Rectal smooth muscle tissue (tissue), 1 donor: Measurements from ENCODE around the gene BBX.
A peak's percentile ranks its signal among the peaks of the same experiment; 100 is the strongest.

ENCODE experiments used
- H3K27ac ChIP-seq: one replicate; pipeline ENCODE4 v1.7.0; 2013; ENCODE audit warnings: low read depth, low read length, inconsistent platforms
- H3K27me3 ChIP-seq: one replicate; pipeline ENCODE4 v1.7.0; 2013; ENCODE audit warnings: low read length; ENCODE audit not compliant: control insufficient read depth, insufficient read depth
- H3K36me3 ChIP-seq: one replicate; pipeline ENCODE4 v1.7.0; 2013; ENCODE audit warnings: low read length; ENCODE audit not compliant: control insufficient read depth, insufficient read depth
- H3K4me1 ChIP-seq: one replicate; pipeline ENCODE4 v1.7.0; 2013; ENCODE audit warnings: low read length; ENCODE audit not compliant: control insufficient read depth, insufficient read depth
- H3K4me3 ChIP-seq: one replicate; pipeline ENCODE4 v1.7.0; 2013; ENCODE audit warnings: low read length
- H3K9ac ChIP-seq: one replicate; pipeline ENCODE4 v1.7.0; 2013; ENCODE audit warnings: low read length

Gene BBX

GRCh38 chr3:107588217-107588616, 65.5 kb downstream of the BBX start:
- no peaks in the 10 kb centered on the region for H3K4me1 ChIP-seq
- H3K27me3 ChIP-seq: no peaks in the 10 kb centered on the region
- no peak overlapping the region for H3K4me3 ChIP-seq
- no peak overlapping the region for H3K27ac ChIP-seq
- no peaks in the 10 kb centered on the region for H3K36me3 ChIP-seq
- H3K9ac ChIP-seq: no peak overlapping the region

DNA sequence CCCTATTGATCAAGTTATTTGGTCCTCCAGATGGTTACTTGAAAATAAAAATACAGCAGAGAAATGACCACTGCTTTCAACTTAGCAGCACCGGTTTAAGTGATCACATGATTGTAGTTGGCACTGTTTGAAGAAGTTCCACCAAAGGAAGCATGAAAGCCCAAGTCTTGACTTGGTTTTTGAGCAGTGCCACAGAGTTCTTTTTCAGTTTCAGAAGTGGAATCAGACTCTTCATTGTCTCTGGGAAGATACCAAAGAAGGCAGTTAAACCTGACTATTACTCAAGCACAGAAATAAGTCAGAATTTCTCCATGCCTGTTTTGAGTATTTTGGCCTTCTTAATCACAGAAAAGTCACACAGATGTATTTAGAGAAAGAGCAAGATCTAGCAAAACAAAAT, 66.7 kb downstream of the BBX start:
- Histone ChIP-seq H3K4me3 (no peak overlapping the region), H3K27me3 (no peaks in the 10 kb centered on the region), H3K36me3 (no peaks in the 10 kb centered on the region), H3K27ac (no peak overlapping the region), H3K4me1 (no peaks in the 10 kb centered on the region), H3K9ac (no peak overlapping the region)

DNA sequence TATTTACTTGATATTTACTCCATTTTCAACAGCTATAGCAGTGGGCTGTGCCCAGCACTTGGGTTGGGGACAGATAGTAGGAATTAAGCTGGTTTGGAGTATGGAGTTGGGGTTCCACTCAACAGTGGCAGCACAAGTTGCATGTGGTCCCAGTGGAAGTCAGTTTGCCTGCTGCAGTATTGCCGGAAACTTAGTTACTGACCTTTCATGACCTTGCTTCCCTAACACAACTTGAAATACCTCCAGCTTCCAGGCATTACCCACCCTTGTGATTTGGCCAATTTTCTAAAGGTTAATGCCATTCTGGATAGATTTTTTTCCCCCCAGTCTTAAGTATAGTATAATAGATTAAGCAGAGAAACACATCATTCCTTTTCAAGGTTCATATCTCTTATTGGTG, 68.0 kb downstream of the BBX start:
- Histone ChIP-seq H3K9ac (no peak overlapping the region), H3K4me3 (no peak overlapping the region), H3K27ac (no peak overlapping the region), H3K4me1 (no peaks in the 10 kb centered on the region), H3K27me3 (no peaks in the 10 kb centered on the region), H3K36me3 (no peaks in the 10 kb centered on the region)

GRCh38 chr3:107592073-107592472, 69.3 kb downstream of the BBX start:
- H3K4me3 ChIP-seq: no peak overlapping the region
- H3K4me1 ChIP-seq: no peaks in the 10 kb centered on the region

GRCh38 chr3:107594870-107595269, 72.1 kb downstream of the BBX start:
- no peak overlapping the region for H3K4me3 ChIP-seq
- H3K27ac ChIP-seq: no peak overlapping the region
- no peaks in the 10 kb centered on the region for H3K27me3 ChIP-seq
- no peak overlapping the region for H3K9ac ChIP-seq
- no peaks in the 10 kb centered on the region for H3K36me3 ChIP-seq
- H3K4me1 ChIP-seq: no peaks in the 10 kb centered on the region

More at GRCh38 chr3:107592073-107592472, 69.3 kb downstream of the BBX start:
- Histone ChIP-seq H3K36me3 (no peaks in the 10 kb centered on the region), H3K9ac (no peak overlapping the region), H3K27ac (no peak overlapping the region), H3K27me3 (no peaks in the 10 kb centered on the region)

- Histone ChIP-seq H3K4me3 (no peak overlapping the region), H3K36me3 (no peaks in the 10 kb centered on the region), H3K27ac (no peak overlapping the region), H3K27me3 (no peaks in the 10 kb centered on the region), H3K9ac (no peak overlapping the region), H3K4me1 (no peaks in the 10 kb centered on the region)
These were observed 73.9 kb downstream of the BBX start for GRCh38 chr3:107596639-107597038.

DNA sequence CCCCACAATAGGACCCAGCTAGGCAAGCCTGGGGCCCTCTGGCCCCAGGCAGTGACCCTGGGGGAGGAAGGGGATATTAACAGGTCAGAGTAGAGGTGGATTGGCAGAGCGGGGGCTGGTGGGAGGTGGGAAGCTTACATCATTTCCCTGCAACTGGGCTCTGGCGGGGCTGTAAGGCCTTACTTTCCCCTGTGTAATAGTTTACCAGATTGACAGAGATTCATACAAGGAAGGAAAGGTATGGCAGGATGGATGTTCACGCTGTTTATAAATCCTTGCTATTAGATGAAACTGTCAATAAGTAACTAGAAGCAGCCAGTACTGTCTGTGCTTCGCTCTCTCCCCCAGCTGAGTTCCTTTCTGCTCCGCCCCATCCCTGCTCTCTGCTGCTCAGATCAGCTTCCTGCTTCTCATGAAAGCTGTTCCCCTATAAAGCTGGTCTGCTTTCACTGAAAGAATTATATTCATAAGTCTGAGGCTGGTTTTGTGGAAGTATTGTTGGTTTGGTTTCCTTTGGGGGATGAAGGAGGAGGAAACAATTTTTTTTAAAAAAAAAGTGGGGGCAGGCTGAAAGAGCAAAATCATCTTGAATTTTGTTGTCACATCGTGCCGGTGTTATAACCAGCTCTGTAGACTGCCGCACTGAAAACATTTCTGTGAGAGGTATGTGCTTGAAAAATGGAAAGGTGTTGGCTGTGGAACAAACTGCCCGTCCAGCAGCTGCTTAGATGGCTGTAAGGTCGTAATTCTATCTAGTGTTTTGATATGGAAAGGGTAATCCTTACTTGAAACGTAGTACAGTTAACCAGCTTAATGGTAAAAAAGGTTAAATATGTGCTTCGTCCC, 76.4 kb downstream of the BBX start:
- Histone ChIP-seq H3K27me3 (no peaks in the 10 kb centered on the region), H3K4me1 (peaks cover 1% of the 10 kb centered on the region), H3K36me3 (no peaks in the 10 kb centered on the region), H3K9ac (no peak overlapping the region), H3K4me3 (peak overlapping the region; percentile 54), H3K27ac (peak overlapping the region; percentile 63)

GRCh38 chr3:107599772-107600145, 77.0 kb downstream of the BBX start:
- Histone ChIP-seq H3K36me3 (no peaks in the 10 kb centered on the region), H3K27me3 (no peaks in the 10 kb centered on the region), H3K27ac (peak overlapping the region; percentile 51), H3K9ac (no peak overlapping the region), H3K4me3 (peak overlapping the region; percentile 54), H3K4me1 (peaks cover 4% of the 10 kb centered on the region)

DNA sequence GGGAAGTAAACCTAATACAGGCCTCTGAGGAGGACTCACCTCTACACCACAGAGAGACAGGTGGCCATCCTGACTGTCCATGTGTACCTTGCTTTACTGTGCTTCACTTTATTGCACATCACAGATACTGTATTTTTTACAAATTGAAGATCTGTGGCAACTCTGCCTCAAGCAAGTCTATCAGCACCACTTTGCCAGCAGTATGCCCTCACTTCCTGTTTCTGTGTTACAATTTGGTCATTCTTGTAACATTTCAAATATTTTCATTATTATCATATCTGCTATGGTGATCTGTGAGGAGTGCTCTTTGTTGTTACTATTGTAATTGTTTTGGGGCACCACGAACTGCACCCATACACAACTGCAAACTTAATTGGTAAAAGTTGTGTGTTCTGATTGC, 78.0 kb downstream of the BBX start:
- Histone ChIP-seq H3K4me3 (no peak overlapping the region), H3K27ac (no peak overlapping the region), H3K36me3 (no peaks in the 10 kb centered on the region), H3K4me1 (peaks cover 4% of the 10 kb centered on the region), H3K27me3 (no peaks in the 10 kb centered on the region), H3K9ac (no peak overlapping the region)

- Histone ChIP-seq H3K9ac (no peak overlapping the region), H3K4me1 (peaks cover 4% of the 10 kb centered on the region), H3K27me3 (no peaks in the 10 kb centered on the region), H3K27ac (no peak overlapping the region), H3K4me3 (no peak overlapping the region), H3K36me3 (no peaks in the 10 kb centered on the region)
These were observed 81.5 kb downstream of the BBX start for GRCh38 chr3:107604057-107604822.

GRCh38 chr3:107611775-107612469, 89.2 kb downstream of the BBX start:
- H3K27me3 ChIP-seq: no peaks in the 10 kb centered on the region
- H3K4me3 ChIP-seq: no peak overlapping the region
- H3K4me1 ChIP-seq: no peaks in the 10 kb centered on the region
- no peak overlapping the region for H3K27ac ChIP-seq
- H3K9ac ChIP-seq: no peak overlapping the region
- H3K36me3 ChIP-seq: no peaks in the 10 kb centered on the region

DNA sequence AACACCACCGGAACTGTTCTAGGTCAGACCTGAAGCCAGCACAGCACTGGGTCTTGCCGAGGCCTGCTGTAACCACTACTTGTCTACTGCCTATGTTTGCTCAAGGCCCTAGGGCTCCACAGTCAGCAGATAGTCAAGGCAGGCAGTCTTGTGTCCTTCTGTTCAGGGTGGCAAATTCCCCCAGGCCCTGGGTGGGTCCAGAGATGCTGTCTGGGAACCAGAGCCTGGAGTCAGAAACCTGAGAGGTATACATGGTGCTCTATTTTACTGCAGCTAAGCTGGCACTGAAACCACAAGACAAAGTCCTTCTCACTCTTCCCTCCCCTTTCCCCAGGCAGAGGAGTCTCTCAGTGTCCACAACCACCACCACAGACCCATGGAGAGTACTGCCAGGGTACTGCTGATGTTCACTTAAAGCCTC, 89.9 kb downstream of the BBX start:
- H3K27me3 ChIP-seq: no peaks in the 10 kb centered on the region
- no peak overlapping the region for H3K27ac ChIP-seq
- H3K4me1 ChIP-seq: no peaks in the 10 kb centered on the region
- H3K4me3 ChIP-seq: no peak overlapping the region
- no peaks in the 10 kb centered on the region for H3K36me3 ChIP-seq
- H3K9ac ChIP-seq: no peak overlapping the region
